AG04450 (cell line): ENCODE measurements around the gene APP. TPM values are rescaled to one million over a fixed set of nuclear protein-coding genes. Genes with fewer than 3 reads are reported as not detected.

Source experiments
- CTCF ChIA-PET: fragments of 300-600, 350-600 bp; formaldehyde crosslinking; extraction: SDS; loops from one replicate; lab custom pipeline; 2022; ENCODE audit warnings: antibody characterized with exemption, inconsistent platforms; lab: Charles Lee
- POLR2A ChIA-PET: fragments of 350-600 bp; formaldehyde crosslinking; extraction: SDS; loops from one replicate; lab custom pipeline; 2021; ENCODE audit warnings: antibody characterized with exemption, inconsistent platforms; lab: Yijun Ruan, JAX
- DNase-seq: peaks from one replicate; pipeline ENCODE4 v3.0.0-alpha.2; 2011; ENCODE audit warnings: low read depth, low spot score
- H3K27ac ChIP-seq: one replicate; pipeline ENCODE4 v1.5.1; 2012; ENCODE audit warnings: low read depth, low read length, control low read depth
- H3K27me3 ChIP-seq: one replicate; pipeline ENCODE4 v1.6.0; 2012; ENCODE audit warnings: low read length; ENCODE audit not compliant: control insufficient read depth, insufficient read depth
- H3K4me3 ChIP-seq: 2 replicates; pipeline ENCODE4 v1.5.1; 2011; ENCODE audit warnings: mild to moderate bottlenecking, low read depth, low read length, control low read depth
- H3K9me3 ChIP-seq: 2 replicates; pipeline ENCODE4 v1.5.1; 2012; ENCODE audit warnings: low read length; ENCODE audit not compliant: control insufficient read depth, insufficient read depth
- polyA plus RNA-seq: library from polyadenylated mRNA; depleted of rRNA; stranded (reverse); fragments of >200 nt; gene quantifications from 2 replicates; pipeline ENCODE4 v1.2.3, GENCODE V29; 2011
- TF ChIP-seq, protein P1 (sequence below): IDR thresholded peaks from 2 replicates; pipeline ENCODE4 v1.5.1; 2011; ENCODE audit warnings: low read depth, low read length, control low read depth, inconsistent platforms

The APP gene
- polyA plus RNA-seq, 1 experiment: 870 TPM

GRCh38 chr21:25961042-25961441, 209.5 kb downstream of the APP start:
- ChIA-PET CTCF (interaction anchor here (0.5 kb wide), 1 partner anchor 229 kb away, joined by 4 read pairs; no protein-coding TSS in a partner anchor), POLR2A (no interaction called here)
- DNase-seq: no peak
- H3K4me3 ChIP-seq: no peak overlapping the region
- H3K9me3 ChIP-seq: no peaks in the 10 kb centered on the region
- no peak overlapping the region for H3K27ac ChIP-seq
- H3K27me3 ChIP-seq: no peaks in the 10 kb centered on the region
- TF ChIP-seq, protein P1, sequence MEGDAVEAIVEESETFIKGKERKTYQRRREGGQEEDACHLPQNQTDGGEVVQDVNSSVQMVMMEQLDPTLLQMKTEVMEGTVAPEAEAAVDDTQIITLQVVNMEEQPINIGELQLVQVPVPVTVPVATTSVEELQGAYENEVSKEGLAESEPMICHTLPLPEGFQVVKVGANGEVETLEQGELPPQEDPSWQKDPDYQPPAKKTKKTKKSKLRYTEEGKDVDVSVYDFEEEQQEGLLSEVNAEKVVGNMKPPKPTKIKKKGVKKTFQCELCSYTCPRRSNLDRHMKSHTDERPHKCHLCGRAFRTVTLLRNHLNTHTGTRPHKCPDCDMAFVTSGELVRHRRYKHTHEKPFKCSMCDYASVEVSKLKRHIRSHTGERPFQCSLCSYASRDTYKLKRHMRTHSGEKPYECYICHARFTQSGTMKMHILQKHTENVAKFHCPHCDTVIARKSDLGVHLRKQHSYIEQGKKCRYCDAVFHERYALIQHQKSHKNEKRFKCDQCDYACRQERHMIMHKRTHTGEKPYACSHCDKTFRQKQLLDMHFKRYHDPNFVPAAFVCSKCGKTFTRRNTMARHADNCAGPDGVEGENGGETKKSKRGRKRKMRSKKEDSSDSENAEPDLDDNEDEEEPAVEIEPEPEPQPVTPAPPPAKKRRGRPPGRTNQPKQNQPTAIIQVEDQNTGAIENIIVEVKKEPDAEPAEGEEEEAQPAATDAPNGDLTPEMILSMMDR: no peak

DNA sequence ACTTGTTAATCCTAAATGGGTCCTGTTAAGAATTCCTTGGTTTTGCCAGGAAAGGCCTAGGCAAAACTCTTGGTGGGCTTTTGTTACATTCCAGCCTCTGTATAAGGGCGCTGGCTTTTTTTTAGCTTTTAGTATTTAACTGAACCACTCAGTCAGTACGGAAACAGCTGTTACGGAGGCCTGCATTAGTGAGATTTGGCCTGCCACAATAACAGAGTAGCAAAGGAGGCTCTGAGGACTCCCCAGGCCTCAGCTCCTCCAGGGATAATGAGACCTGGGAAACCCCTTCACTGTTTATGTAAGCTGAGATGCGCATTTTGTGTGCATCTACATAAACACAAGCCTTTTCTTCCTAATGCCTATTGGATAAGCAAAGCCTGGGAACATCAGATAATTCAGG, 210.2 kb downstream of the APP start:
- Histone ChIP-seq H3K27me3 (no peaks in the 10 kb centered on the region), H3K9me3 (no peaks in the 10 kb centered on the region), H3K27ac (no peak overlapping the region), H3K4me3 (no peak overlapping the region)
- TF ChIP-seq, protein P1: no peak
- CTCF ChIA-PET: no interaction called here
- POLR2A ChIA-PET: no interaction called here
- DNase-seq: no peak

DNA sequence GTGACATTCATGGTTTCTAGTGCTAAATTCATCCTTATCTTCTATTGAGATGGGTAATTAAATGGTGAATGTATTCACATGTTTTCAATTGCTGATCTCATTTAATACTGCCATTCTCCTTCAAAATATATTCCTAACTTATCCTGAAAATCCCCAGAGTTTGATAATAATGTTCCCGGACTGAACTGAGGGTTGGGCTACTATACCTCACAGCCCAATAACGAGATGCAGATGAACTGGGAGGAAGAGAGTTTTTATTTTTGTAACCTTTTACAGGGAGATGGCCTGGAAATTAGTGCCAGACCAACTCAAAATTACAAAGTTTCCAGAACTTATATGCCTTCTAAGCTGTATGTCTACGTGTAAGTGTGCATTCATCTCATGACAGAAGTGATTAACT, 210.8 kb downstream of the APP start:
- no peaks in the 10 kb centered on the region for H3K9me3 ChIP-seq
- H3K27me3 ChIP-seq: no peaks in the 10 kb centered on the region
- DNase-seq: no peak
- POLR2A ChIA-PET: no interaction called here
- H3K4me3 ChIP-seq: no peak overlapping the region
- H3K27ac ChIP-seq: no peak overlapping the region
- TF ChIP-seq, protein P1: no peak
- CTCF ChIA-PET: no interaction called here

DNA sequence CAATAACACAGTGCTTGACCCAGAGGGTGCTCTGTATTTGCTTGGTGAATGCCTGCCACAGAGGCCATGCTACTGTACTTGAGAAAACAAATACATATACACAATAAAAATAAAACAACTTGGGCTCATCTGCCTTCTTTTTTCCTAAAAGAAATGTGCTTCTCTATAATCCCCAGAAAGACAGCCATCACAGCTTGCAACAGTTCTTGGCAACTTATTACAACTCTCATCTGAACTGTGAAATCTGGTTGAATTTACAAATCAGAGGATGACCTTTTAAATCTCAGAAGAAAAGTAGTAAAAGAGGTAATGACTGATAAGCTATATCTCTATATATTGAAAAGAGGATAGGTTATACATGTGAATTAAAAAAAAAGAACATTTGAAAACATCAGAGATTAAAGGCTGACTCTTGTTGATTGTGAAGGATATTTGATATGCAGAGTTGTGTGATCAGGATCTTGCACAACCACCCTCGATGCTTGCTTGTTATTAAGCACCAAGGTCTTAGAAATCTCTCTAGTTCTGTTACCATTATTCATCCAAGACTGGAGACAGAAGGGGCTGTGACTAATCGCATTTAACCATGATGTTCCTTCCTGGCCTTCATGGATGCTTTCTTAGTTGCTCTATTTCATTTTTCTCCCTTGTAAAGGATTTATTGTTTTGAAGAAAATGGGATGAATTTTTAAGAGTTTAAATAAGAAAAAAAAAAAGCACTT, 213.4 kb downstream of the APP start:
- TF ChIP-seq, protein P1: no peak
- Histone ChIP-seq H3K27me3 (no peaks in the 10 kb centered on the region), H3K9me3 (no peaks in the 10 kb centered on the region), H3K27ac (no peak overlapping the region), H3K4me3 (no peak overlapping the region)
- ChIA-PET POLR2A (no interaction called here), CTCF (no interaction called here)
- DNase-seq: peak; percentile 30

DNA sequence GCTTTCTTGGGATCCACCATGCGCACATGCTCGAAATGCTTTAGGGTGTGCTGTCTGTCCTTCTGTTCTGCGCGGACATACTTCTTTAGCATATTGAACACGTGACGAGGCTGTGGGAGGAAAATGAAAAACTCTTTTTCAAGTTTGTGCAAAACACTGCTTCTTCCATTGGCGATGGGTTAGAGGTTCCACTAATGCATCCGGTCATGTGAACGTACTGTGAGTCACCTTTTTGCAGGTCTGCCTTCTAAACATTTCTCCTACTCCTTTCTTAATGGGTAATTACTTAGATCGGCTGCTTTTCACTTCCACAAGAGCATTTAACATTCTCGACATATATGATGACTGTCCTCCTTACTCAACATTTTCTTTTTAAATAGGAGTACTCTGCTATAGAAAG, 214.9 kb downstream of the APP start:
- Histone ChIP-seq H3K27me3 (no peaks in the 10 kb centered on the region), H3K9me3 (no peaks in the 10 kb centered on the region), H3K27ac (no peak overlapping the region), H3K4me3 (no peak overlapping the region)
- DNase-seq: no peak
- ChIA-PET POLR2A (no interaction called here), CTCF (no interaction called here)
- TF ChIP-seq, protein P1: no peak
